Dermis microvascular lymphatic vessel endothelial cell (primary cell): ENCODE measurements around the gene IL18RAP. TPM values are rescaled to one million over a fixed set of nuclear protein-coding genes. Genes with fewer than 3 reads are reported as not detected.

Experiments
- DNase-seq, 2 donors: peaks; one replicate each; pipeline versions ENCODE4 v3.0.0 to v3.0.0-alpha.2; 2010; ENCODE audit warnings: low read depth in 2 of 2
- total RNA-seq: library from RNA; depleted of rRNA; stranded (reverse); fragments of >200 nt; gene quantifications from 2 replicates; pipeline ENCODE4 v1.2.1, GENCODE V29; 2014

The IL18RAP gene
- not detected in 2 replicates for total RNA-seq

- DNase-seq, result no peak
These were observed at the start of gene IL18RAP for GRCh38 chr2:102422910-102423309. Gene IL18RAP, plus strand, starts transcription at chr2:102423160. Its CDS starts 118 bp downstream, at chr2:102423278.

- DNase-seq, result no peak
These were observed 46.8 kb upstream of the IL18RAP start for GRCh38 chr2:102376052-102376591.

GRCh38 chr2:102383722-102384121 is 39.2 kb upstream of the IL18RAP start:
- DNase-seq, result no peak

DNA sequence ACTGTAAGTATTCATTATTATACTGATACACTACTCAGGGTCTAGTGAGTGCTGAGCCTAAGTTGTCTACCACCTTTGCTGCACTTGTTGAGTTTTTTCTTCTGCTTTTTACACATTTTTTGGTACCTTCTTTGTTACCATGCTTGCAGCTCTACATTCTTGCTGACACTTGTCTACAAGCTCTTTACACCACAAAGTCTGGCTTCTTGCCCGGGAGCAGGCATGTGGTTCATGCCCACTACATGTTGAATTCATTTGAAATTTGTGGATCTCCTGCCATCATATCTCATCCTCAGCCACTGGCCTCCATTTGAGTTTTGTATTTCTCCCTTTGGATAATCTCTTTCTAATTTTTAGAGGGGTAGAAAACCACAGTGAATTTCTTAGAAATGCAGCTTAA is 37.4 kb upstream of the IL18RAP start:
- DNase-seq, result no peak

DNA sequence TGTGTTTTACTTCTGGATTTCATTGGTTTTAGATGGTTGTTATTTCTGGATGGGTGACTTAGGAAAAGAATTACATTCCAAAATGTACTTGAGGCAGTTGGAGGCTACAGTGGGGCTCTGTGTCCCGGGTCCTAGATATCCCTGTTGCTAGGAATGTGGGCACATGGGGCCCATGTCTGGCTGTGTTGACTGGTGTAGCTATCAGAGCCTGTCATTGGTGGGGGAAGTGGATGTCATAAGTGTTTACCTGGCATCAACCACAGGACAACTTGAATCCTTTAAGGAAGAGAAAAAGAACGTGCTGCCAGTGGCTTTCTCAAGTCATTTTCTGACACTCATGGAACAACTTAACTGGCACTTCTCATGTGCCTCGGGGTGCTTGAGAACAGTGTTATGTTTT is 37.0 kb upstream of the IL18RAP start:
- DNase-seq, result no peak

DNA sequence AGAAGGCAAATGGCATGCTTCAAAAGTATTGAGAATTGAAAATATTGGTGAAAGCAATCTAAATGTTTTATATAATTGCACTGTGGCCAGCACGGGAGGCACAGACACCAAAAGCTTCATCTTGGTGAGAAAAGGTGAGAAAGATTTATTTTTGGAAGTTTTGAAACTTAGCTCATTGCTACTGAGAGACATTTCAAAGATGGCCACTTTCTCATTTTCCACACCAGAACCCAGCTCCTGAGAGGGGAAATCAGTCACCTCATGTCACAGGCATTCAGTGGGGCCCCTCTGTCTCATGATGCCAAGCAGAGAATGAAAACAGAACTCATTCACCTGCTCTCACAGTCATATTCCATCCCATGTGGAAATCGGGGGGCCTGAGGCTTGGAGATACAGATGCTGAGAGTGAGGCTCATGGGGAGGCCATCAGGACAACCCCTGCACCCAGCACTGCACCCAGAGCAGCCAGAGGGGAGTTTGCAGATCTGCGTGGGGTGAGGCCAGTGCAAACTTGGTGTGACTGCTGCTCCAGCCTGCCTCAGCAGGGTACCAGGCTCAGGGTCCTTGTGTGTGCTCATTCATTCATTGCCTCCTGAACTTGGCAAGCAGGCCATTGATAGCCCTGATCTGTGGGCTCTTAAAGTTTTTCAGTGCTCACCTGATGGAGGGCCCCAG is 36.0 kb upstream of the IL18RAP start:
- DNase-seq, result no peak

- DNase-seq, result peak in 1 of 2 donors; percentile 5
These were observed 35.0 kb upstream of the IL18RAP start for GRCh38 chr2:102387763-102388546.

DNA sequence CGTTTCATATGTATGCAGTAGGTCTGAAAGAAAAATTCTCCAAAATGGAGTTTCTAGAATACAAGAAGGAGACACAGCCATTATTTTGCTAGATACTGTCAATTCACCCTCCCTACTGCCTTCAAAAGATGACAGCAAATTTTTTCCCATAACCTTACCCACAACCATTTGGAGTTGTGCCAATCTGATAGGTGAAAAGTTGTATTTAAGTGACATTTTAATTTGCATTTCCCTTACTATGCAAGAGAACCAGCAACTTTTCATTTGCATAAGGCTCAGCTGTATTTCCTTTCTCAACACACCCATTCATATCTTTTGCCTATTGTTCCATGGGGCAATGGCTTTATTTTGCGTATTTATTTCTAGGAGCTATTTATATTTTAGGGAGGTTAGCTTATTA is 31.4 kb upstream of the IL18RAP start:
- DNase-seq, result no peak

- no peak for DNase-seq
These were observed 30.9 kb upstream of the IL18RAP start for GRCh38 chr2:102392096-102392495.

DNA sequence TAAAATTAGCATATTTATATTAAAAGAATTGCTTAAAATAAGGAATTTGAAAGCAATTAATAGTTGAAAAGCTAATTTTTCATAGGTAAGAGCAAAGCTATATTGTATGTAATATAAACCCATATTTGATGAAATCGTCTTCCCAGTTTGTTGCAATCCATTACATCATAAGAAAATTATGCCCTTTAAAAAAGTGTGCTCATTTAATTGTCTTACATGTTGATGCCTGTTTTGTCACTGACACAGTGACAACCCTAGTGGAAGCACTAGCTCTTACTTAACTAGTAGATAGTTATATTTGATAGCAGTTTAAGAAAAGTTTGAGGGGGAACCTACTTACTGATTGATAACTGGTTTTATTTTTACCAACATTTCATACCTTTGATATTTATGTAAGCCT is 30.0 kb upstream of the IL18RAP start:
- DNase-seq, result no peak

- no peak for DNase-seq
These were observed 26.9 kb upstream of the IL18RAP start for GRCh38 chr2:102396012-102396411.

DNA sequence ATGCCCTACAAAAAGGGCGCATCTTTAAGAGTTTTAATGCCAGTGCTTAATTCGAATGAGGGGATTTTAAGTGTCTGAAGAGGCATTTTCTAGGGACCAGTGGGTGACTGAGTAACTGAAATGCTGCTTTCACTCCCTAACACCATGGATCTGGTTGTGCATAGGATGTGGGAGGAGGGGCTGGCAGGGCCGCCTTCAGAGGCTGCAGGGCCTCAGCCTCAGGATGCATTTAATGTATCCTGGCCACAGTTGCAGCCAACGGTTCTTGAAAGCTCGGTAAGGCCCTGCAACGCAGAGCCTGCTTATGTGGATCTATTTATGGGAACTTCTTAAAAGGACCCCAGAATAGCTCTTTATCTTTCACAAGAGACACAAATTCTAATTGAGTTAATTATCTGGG is 25.8 kb upstream of the IL18RAP start:
- no peak for DNase-seq

DNA sequence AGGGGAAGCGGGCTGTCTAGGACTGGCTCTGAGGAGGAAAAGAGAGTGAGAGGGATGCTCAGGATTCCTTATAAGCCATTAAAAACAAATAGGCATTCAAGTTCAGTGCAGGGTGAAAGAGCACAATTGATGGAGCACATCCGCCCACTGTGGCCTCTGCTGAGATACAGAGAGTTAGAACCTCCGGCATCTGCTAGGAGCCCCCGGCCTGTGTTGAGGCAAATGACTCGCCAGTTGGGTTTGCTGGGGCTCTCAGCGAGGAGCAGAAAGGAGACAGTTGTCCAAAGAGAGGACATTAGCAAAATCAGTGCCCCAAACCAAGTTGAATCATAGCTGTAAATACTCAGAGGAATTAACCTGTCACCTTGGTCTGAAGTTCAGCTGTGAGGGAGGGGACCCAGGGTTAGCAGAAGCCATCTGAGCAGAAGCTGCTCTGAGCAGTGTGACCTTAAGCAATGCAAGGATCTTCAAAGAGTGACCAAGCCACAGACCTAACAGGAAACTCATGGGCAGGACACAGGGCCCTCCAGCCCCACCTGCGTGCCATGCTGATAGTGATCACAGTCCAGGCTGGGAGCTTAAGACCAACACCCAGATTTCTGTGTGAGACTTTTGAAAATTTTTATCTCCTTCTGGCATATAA is 23.3 kb upstream of the IL18RAP start:
- DNase-seq, result no peak

- DNase-seq, result no peak
These were observed 21.5 kb upstream of the IL18RAP start for GRCh38 chr2:102401456-102401855.

- no peak for DNase-seq
These were observed 21.1 kb upstream of the IL18RAP start for GRCh38 chr2:102401865-102402264.

DNA sequence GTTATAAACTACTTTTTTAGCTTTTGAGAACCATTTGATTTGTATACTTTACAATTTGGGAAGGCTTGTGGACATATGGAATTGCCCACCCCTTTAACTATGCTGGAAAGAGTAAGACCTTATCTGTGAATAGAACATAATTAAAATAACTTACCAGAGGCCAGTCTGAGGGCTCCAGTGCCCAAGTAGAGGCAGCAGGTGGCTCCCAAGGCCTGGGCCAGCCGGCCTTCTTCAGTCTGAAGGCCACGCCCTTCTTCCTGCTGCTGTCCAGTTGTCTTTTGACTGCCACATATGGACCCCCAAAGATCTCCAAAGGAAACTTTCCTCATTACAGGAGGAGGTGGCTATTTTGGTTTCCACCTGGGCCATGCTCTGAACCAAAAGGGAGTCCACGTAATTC is 12.0 kb upstream of the IL18RAP start:
- DNase-seq, result no peak

DNA sequence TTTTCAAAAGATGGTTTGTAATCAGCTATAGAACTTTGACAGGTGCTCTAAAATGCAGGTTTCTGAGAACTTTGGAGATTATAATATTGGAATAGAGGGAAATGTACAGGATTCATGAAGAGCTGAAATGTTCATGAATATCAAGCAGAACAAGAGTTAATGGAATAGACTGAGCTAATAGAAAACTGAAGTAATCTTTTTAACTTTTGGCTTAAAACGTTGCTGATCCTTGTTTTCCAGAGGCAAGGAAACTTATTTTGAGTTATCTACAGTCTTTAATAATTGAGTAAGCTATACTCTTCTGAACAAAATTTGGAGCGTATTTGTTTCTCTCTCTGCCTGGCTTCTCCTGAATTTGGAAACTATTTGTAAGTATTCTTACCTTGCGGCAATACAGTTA is 10.8 kb upstream of the IL18RAP start:
- DNase-seq, result no peak

GRCh38 chr2:102417946-102418345 is 5.0 kb upstream of the IL18RAP start:
- DNase-seq, result no peak

- no peak for DNase-seq
These were observed 4.5 kb upstream of the IL18RAP start for GRCh38 chr2:102418421-102418961.

DNA sequence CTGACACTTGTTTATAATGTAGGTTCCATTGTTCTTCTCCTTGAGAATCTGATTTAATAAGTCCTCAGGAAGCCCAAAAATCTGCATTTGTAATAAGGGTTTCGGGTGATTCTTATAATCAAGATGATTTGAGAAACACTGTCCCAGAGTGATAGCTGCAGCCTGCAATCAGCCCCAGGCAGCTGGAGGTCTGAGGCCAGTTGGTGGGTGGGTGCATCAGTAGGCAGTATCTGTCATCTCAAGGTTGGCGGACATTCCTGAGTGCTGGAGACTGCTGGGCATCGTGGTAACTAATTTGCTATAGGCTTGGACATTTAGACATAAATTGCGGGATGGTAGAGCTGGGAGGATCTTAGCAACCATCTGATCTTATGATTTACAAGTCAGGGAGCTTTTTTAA is 2.7 kb upstream of the IL18RAP start:
- no peak for DNase-seq

DNA sequence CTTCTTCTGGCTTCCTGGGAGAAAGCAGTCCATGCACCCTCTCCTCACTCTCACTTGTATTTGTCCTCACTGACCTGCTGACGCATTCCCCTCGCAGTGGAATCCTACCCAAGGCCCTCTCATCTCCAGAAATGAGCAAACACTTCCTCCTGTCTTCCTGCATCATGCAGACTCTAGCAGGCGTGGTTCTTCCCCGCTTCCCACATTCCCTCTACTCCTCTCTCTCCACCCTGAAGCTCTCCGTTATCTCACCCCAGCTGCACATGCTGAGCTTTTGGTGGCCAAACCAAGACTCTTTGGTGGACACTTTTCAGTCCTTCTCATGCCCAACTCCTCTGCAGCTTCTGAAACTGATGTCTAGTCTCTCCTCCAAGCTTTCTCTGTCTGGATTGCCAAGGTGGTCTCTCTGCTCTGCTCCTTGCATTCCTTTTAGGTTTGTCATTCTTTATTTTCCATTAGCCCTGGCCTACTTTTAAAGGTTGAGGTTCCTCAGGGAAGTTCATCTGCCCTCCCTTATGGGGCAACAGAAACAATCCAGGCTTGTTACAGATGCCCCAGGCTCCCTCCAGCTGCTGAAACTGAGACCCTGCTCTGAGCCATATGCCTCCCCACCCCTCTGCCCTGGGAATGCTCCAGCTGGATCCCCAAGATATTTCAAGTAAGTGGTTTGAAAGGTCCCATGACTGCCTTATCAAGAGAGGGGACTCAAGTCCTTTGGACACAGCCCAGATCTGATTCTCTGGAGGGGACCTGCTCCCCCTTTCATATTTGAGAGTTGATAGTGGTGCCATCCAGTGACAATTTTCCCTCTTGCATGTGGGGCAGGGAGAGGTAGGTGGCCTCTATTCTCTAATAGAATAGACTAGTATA is 835 bp upstream of the IL18RAP start:
- no peak for DNase-seq
